B cell (primary cell): Measurements from ENCODE around the gene PLN. TPM values are rescaled to one million over a fixed set of nuclear protein-coding genes. Genes with fewer than 3 reads are reported as not detected.

Source experiments
- ATAC-seq: fragments of 200-7000 bp; cut with Tn5 transposase; one replicate; pipeline ENCODE4 v1.10.0; 2021; ENCODE audit warnings: low read depth, mild to moderate bottlenecking, moderate number of reproducible peaks, moderate library complexity
- CTCF ChIA-PET: fragments of 350-600 bp; sonication (Branson Sonifier 250); formaldehyde crosslinking; loops from one replicate; lab custom pipeline; 2021; ENCODE audit warnings: antibody characterized with exemption, inconsistent platforms; lab: Charles Lee
- POLR2A ChIA-PET: fragments of 350-600 bp; sonication (Branson Sonifier 250); formaldehyde crosslinking; loops from one replicate; lab custom pipeline; 2021; ENCODE audit warnings: antibody characterized with exemption; lab: Charles Lee
- DNase-seq: peaks from one replicate; pipeline ENCODE4 v3.0.0; 2013
- H2AFZ ChIP-seq: 2 replicates; pipeline ENCODE4 v1.6.1; 2012; ENCODE audit warnings: mild to moderate bottlenecking, low read depth, low read length; ENCODE audit not compliant: insufficient read depth, poor library complexity, severe bottlenecking
- H3K27ac ChIP-seq, 2 donors: 1 replicate in 1 of 2; 2 replicates in 1 of 2; pipeline ENCODE4 v1.5.1; 2012 to 2013; ENCODE audit warnings: low read length in 2 of 2, mild to moderate bottlenecking in 2 of 2, moderate library complexity in 1 of 2
- H3K27me3 ChIP-seq, 4 experiments: fragments of 200-600 bp in 1 of 4; sonication (generic) in 1 of 4; replicated peaks in 1 of 4; 1 replicate in 2 of 4; 2 replicates in 2 of 4; pipeline versions ENCODE4 v1.6.1 to v1.7.0; 2013 to 2016; ENCODE audit warnings: low read length in 3 of 4, mild to moderate bottlenecking in 2 of 4, mixed read lengths in 1 of 4, moderate library complexity in 1 of 4; ENCODE audit not compliant: insufficient read depth in 4 of 4, control insufficient read depth in 3 of 4; ENCODE audit errors: control extremely low read depth in 1 of 4
- H3K36me3 ChIP-seq, 2 experiments: replicated peaks in 1 of 2; 1 replicate in 1 of 2; 2 replicates in 1 of 2; pipeline versions ENCODE4 v1.6.1 to v1.7.1; 2013; ENCODE audit warnings: low read length in 1 of 2; ENCODE audit not compliant: insufficient read depth in 2 of 2, control insufficient read depth in 1 of 2; ENCODE audit errors: control extremely low read depth in 1 of 2, extremely low read depth in 1 of 2
- H3K4me1 ChIP-seq, 2 donors: fragments of 200-600 bp in 1 of 2; sonication (generic) in 1 of 2; 1 replicate in 1 of 2; 2 replicates in 1 of 2; pipeline versions ENCODE4 v1.5.1 to v1.6.1; 2013 to 2017; ENCODE audit warnings: low read length in 2 of 2; ENCODE audit not compliant: control insufficient read depth in 2 of 2, insufficient read depth in 2 of 2
- H3K4me2 ChIP-seq: replicated peaks from 2 replicates; pipeline ENCODE3; 2012; ENCODE audit warnings: mild to moderate bottlenecking, low read depth, low read length; ENCODE audit not compliant: poor library complexity, severe bottlenecking
- H3K4me3 ChIP-seq, 5 experiments: fragments of 200-600 bp in 1 of 5; sonication (generic) in 1 of 5; 1 replicate in 3 of 5; 2 replicates in 2 of 5; pipeline versions ENCODE4 v1.5.1 to v1.7.0; 2011 to 2016; ENCODE audit warnings: low read length in 4 of 5, mild to moderate bottlenecking in 4 of 5, low read depth in 2 of 5, control low read depth in 1 of 5, moderate library complexity in 1 of 5; ENCODE audit not compliant: insufficient read depth in 1 of 5; ENCODE audit errors: control extremely low read depth in 1 of 5, extremely low read depth in 1 of 5
- H3K79me2 ChIP-seq: fragments of 200-600 bp; sonication (generic); one replicate; pipeline ENCODE4 v1.6.0; 2016; ENCODE audit warnings: low read length; ENCODE audit not compliant: control insufficient read depth, insufficient read depth
- H3K9ac ChIP-seq: fragments of 200-600 bp; sonication (generic); 2 replicates; pipeline ENCODE4 v1.6.1; 2017; ENCODE audit warnings: mild to moderate bottlenecking, low read length, moderate library complexity
- H3K9me3 ChIP-seq, 3 donors: one replicate each; pipeline versions ENCODE4 v1.6.1 to v1.7.1; 2013; ENCODE audit warnings: low read length in 2 of 3; ENCODE audit not compliant: control insufficient read depth in 2 of 3, insufficient read depth in 1 of 3; ENCODE audit errors: control extremely low read depth in 1 of 3
- H4K20me1 ChIP-seq: 2 replicates; pipeline ENCODE4 v1.6.0; 2012; ENCODE audit warnings: mild to moderate bottlenecking, low read length; ENCODE audit not compliant: insufficient read depth, control insufficient read depth, poor library complexity, severe bottlenecking
- H3K27ac Mint-ChIP-seq: one replicate; pipeline ENCODE4 v1.8.0; 2021; ENCODE audit warnings: mixed read lengths
- H3K27me3 Mint-ChIP-seq: one replicate; pipeline ENCODE4 v1.8.0; 2021; ENCODE audit warnings: mixed read lengths
- H3K4me1 Mint-ChIP-seq: one replicate; pipeline ENCODE4 v1.8.0; 2021; ENCODE audit warnings: mixed read lengths
- H3K4me3 Mint-ChIP-seq: one replicate; pipeline ENCODE4 v1.8.0; 2021; ENCODE audit warnings: mixed read lengths
- H3K9me3 Mint-ChIP-seq: one replicate; pipeline ENCODE4 v1.8.0; 2022; ENCODE audit warnings: mixed read lengths; ENCODE audit not compliant: insufficient read depth
- CTCF ChIP-seq: fragments of 200-600 bp; IDR thresholded peaks from one replicate; pipeline ENCODE4 v1.8.0; 2022; ENCODE audit warnings: antibody characterized with exemption, mild to moderate bottlenecking
- EZH2 ChIP-seq: IDR thresholded peaks from 2 replicates; pipeline ENCODE4 v1.6.1; 2012; ENCODE audit warnings: borderline replicate concordance, low read depth, mild to moderate bottlenecking, moderate library complexity, low read length; ENCODE audit not compliant: insufficient read depth, poor library complexity, severe bottlenecking
- WGBS: methylation state at CpG from one replicate; pipeline ENCODE4 v1.1.5; 2013; ENCODE audit warnings: missing lambda C conversion rate; ENCODE audit not compliant: insufficient coverage; 5-methylcytosine and 5-hydroxymethylcytosine counted together
- intact Hi-C: fragments of 100-400 bp; cut with micrococcal nuclease; formaldehyde crosslinking; loops from one replicate; pipeline ENCODE4 v1.10.0; 2022
- polyA plus RNA-seq: library from polyadenylated mRNA; depleted of rRNA; stranded (reverse); fragments of >200 nt; gene quantifications from 2 replicates; pipeline ENCODE4 v1.2.3, GENCODE V29; 2012
- total RNA-seq, 2 donors: library from RNA; stranded (reverse); fragments of 120-200 nt in 1 of 2; gene quantifications; 1 replicate in 1 of 2; 2 replicates in 1 of 2; pipeline versions ENCODE4 v1.2.3 to v1.2.4, GENCODE V29; 2013 to 2022

The PLN gene
- total and polyA plus RNA-seq, 2 donors (not counting 1 experiment from before 2014, with no cell fraction given), result not detected

- Histone ChIP-seq H3K4me3 (no peak overlapping the region), H3K9me3 (peaks cover 0 to 6% (median 0%) of the 10 kb centered on the region in 3 donors), H3K27me3 (no peaks in the 10 kb centered on the region), H3K4me1 (no peaks in the 10 kb centered on the region), H3K9ac (no peak overlapping the region), H3K4me2 (no peak overlapping the region), H3K36me3 (peaks cover 0 to 10% of the 10 kb centered on the region in 2 experiments), H2AFZ (no peak overlapping the region), H3K79me2 (peaks cover 3% of the 10 kb centered on the region), H4K20me1 (no peaks in the 10 kb centered on the region), H3K27ac (no peak overlapping the region)
- H3K4me1 Mint-ChIP-seq, result peaks cover 10% of the 10 kb centered on the region
- no peaks in the 10 kb centered on the region for H3K9me3 Mint-ChIP-seq
- no peaks in the 10 kb centered on the region for H3K27me3 Mint-ChIP-seq
- TF ChIP-seq EZH2, result no peak
- TF ChIP-seq CTCF, result no peak
- no CpG with 5 or more reads among the region's 2 CpGs for WGBS
- POLR2A ChIA-PET, result no interaction called here
- no peak for ATAC-seq
- intact Hi-C loops, result no loop called here
- DNase-seq, result no peak
- CTCF ChIA-PET, result interaction anchor here (1.0 to 2.2 kb wide), 2 partner anchors 32 to 37 kb away, joined by 3 to 11 read pairs; no protein-coding TSS in a partner anchor
- no peak overlapping the region for H3K27ac Mint-ChIP-seq
- no peak overlapping the region for H3K4me3 Mint-ChIP-seq
These were observed 54.2 kb downstream of the PLN start for GRCh38 chr6:118602300-118602699.

GRCh38 chr6:118603372-118603771 is 55.3 kb downstream of the PLN start:
- no peaks in the 10 kb centered on the region for H3K27me3 ChIP-seq
- ChIA-PET POLR2A (no interaction called here), CTCF (interaction anchor here (1.2 kb wide), 1 partner anchor 12 kb away, joined by 3 read pairs; no protein-coding TSS in a partner anchor)
- Mint-ChIP-seq H3K27me3 (no peaks in the 10 kb centered on the region), H3K27ac (no peak overlapping the region), H3K4me1 (peaks cover 14% of the 10 kb centered on the region), H3K4me3 (no peak overlapping the region), H3K9me3 (no peaks in the 10 kb centered on the region)
- no peak overlapping the region for H3K4me2 ChIP-seq
- TF ChIP-seq EZH2 (no peak), CTCF (no peak)
- peaks cover 11% of the 10 kb centered on the region for H3K79me2 ChIP-seq
- DNase-seq (no peak), ATAC-seq (no peak)
- WGBS, result no CpG with 5 or more reads among the region's 2 CpGs
- no peak overlapping the region for H2AFZ ChIP-seq
- intact Hi-C loops, result no loop called here
- no peaks in the 10 kb centered on the region for H4K20me1 ChIP-seq
- H3K27ac ChIP-seq, result no peak overlapping the region
- peaks cover 0 to 6% (median 0%) of the 10 kb centered on the region in 3 donors for H3K9me3 ChIP-seq
- H3K9ac ChIP-seq, result no peak overlapping the region
- H3K4me3 ChIP-seq, result no peak overlapping the region
- H3K4me1 ChIP-seq, result no peaks in the 10 kb centered on the region
- H3K36me3 ChIP-seq, result peaks cover 0 to 10% of the 10 kb centered on the region in 2 experiments
